ENCODE data around the gene LMX1B. TPM values are rescaled to one million over a fixed set of nuclear protein-coding genes. Genes with fewer than 3 reads are reported as not detected.

The LMX1B gene
- total and polyA plus RNA-seq, 11 donors, result 0.15 to 1.1 (median 0.39) TPM

DNA sequence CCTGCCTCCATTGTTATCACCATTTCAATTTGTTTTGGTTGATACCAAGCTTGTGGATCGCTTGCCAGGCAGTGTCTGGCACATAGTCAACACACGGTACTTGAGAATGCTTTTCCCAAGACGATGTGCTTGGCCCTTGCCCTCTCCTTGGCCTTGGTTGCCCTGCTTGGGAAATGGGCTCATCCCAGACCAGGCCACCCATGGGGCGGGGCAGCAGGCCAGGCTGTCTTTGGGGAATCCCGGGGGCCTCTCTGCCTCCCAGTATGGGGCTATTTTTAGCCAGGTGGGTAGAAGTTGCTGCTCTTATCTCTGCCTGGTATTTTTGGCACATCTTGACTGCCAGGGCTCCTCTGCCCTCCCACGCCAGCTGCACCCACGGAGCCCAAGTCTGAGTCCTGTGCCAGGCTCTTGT is 49.9 kb downstream of the LMX1B start:
- TF ChIP-seq POLR2A (IDR thresholded peaks at IDR 0.05), result no peak
- TF ChIP-seq, protein P1, sequence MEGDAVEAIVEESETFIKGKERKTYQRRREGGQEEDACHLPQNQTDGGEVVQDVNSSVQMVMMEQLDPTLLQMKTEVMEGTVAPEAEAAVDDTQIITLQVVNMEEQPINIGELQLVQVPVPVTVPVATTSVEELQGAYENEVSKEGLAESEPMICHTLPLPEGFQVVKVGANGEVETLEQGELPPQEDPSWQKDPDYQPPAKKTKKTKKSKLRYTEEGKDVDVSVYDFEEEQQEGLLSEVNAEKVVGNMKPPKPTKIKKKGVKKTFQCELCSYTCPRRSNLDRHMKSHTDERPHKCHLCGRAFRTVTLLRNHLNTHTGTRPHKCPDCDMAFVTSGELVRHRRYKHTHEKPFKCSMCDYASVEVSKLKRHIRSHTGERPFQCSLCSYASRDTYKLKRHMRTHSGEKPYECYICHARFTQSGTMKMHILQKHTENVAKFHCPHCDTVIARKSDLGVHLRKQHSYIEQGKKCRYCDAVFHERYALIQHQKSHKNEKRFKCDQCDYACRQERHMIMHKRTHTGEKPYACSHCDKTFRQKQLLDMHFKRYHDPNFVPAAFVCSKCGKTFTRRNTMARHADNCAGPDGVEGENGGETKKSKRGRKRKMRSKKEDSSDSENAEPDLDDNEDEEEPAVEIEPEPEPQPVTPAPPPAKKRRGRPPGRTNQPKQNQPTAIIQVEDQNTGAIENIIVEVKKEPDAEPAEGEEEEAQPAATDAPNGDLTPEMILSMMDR (IDR thresholded peaks at IDR 0.05), result no peak
- H3K27ac ChIP-seq, result no peak overlapping the region
- H3K4me3 ChIP-seq, result no peak overlapping the region
- peaks cover 0 to 32% (median 0%) of the 10 kb centered on the region in 9 donors for H3K27me3 ChIP-seq
- 30 to 37% (median 34%) methylated on average over 7 of the region's 7 CpGs for WGBS, 4 donors
- peaks cover 0 to 37% (median 18%) of the 10 kb centered on the region in 12 donors for H3K4me1 ChIP-seq
- H3K9me3 ChIP-seq, result no peaks in the 10 kb centered on the region
- DNase-seq (peak in 4 of 5 donors; percentile 49 to 67 (median 66)), ATAC-seq (peak; percentile 84 to 90 (median 87))
- no peaks in the 10 kb centered on the region for H3K36me3 ChIP-seq
- intact Hi-C loops (cut with DNase I), result no loop called here

- DNase-seq, result no peak
- Histone ChIP-seq H3K27me3 (peaks cover 0 to 34% (median 0%) of the 10 kb centered on the region in 9 donors), H3K27ac (no peak overlapping the region), H3K36me3 (no peaks in the 10 kb centered on the region), H3K4me3 (no peak overlapping the region), H3K4me1 (peaks cover 0 to 37% (median 18%) of the 10 kb centered on the region in 12 donors), H3K9me3 (no peaks in the 10 kb centered on the region)
- ATAC-seq, result no peak
- intact Hi-C loops (cut with DNase I), result loop anchor here in 1 of 10 donors (5.0 kb wide), 1 partner anchor 48 kb away; no protein-coding TSS in a partner anchor
- 13 to 21% (median 19%) methylated on average over 15 to 25 of the region's 25 CpGs for WGBS, 4 donors
- TF ChIP-seq POLR2A (IDR thresholded peaks at IDR 0.05), result no peak
- TF ChIP-seq, protein P1 (IDR thresholded peaks at IDR 0.05), result no peak
Observed at GRCh38 chr9:126664900-126665643, 51.3 kb downstream of the LMX1B start.

GRCh38 chr9:126665644-126666035 is 51.9 kb downstream of the LMX1B start:
- ATAC-seq, result no peak
- H3K27me3 ChIP-seq, result peaks cover 0 to 39% (median 0%) of the 10 kb centered on the region in 9 donors
- intact Hi-C loops (cut with DNase I), result loop anchor here in 1 of 10 donors (5.0 kb wide), 1 partner anchor 48 kb away; no protein-coding TSS in a partner anchor
- H3K4me1 ChIP-seq, result peaks cover 0 to 37% (median 18%) of the 10 kb centered on the region in 12 donors
- no peaks in the 10 kb centered on the region for H3K36me3 ChIP-seq
- no peak overlapping the region for H3K27ac ChIP-seq
- H3K4me3 ChIP-seq, result no peak overlapping the region
- no peaks in the 10 kb centered on the region for H3K9me3 ChIP-seq
- TF ChIP-seq POLR2A (IDR thresholded peaks at IDR 0.05), result no peak
- TF ChIP-seq, protein P1 (IDR thresholded peaks at IDR 0.05), result no peak
- 57 to 68% (median 62%) methylated on average over 4 to 15 of the region's 15 CpGs for WGBS, 4 donors
- DNase-seq, result no peak

- Histone ChIP-seq H3K27ac (no peak overlapping the region), H3K4me3 (no peak overlapping the region), H3K9me3 (no peaks in the 10 kb centered on the region), H3K4me1 (peaks cover 0 to 43% (median 18%) of the 10 kb centered on the region in 12 donors), H3K36me3 (no peaks in the 10 kb centered on the region), H3K27me3 (peaks cover 0 to 40% (median 0%) of the 10 kb centered on the region in 9 donors)
- no peak for TF ChIP-seq POLR2A (IDR thresholded peaks at IDR 0.05)
- TF ChIP-seq, protein P1 (IDR thresholded peaks at IDR 0.05), result no peak
- WGBS, 4 donors, result 55 to 64% (median 56%) methylated on average over 11 to 13 of the region's 13 CpGs
- ATAC-seq (no peak), DNase-seq (no peak)
- intact Hi-C loops (cut with DNase I), result loop anchor here in 1 of 10 donors (5.0 kb wide), 1 partner anchor 49 kb away; no protein-coding TSS in a partner anchor
Observed at GRCh38 chr9:126666155-126666803, 52.6 kb downstream of the LMX1B start.
